ENCODE measurements around the gene GRID2IP.

GRID2IP gene

GRCh38 chr7:6559896-6560295, 8.6 kb upstream of the GRID2IP start:
- no peak for DNase-seq

- peak; percentile 39 for DNase-seq
These were observed 7.6 kb upstream of the GRID2IP start for GRCh38 chr7:6558837-6559236.

DNA sequence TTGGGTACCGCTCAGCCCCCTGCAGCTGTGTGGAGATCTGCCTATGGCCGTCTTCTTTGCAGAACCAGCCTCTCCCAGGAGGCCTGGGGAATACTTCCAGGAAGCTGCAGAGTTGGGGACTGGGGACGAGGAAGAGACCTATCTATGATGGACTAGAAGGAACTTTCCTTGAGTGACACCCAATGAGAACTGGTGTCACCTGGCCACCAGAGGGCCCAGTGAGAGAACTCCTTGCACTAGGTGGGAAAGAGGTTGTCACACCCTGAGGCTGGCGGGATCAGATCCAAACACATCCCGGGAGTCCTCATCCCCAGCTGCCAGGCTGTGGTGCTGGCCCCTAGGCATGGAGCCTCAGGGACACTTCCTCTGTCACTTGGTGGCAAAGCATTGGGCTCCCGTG, 4.9 kb upstream of the GRID2IP start:
- DNase-seq, result no peak

GRCh38 chr7:6554848-6555247, 3.6 kb upstream of the GRID2IP start:
- DNase-seq, result no peak

GRCh38 chr7:6553448-6554044, 2.3 kb upstream of the GRID2IP start:
- no peak for DNase-seq

- no peak for DNase-seq
These were observed 3.9 kb downstream of the GRID2IP start for GRCh38 chr7:6547400-6547799.

GRCh38 chr7:6546498-6547251, 4.6 kb downstream of the GRID2IP start:
- DNase-seq, result no peak

DNA sequence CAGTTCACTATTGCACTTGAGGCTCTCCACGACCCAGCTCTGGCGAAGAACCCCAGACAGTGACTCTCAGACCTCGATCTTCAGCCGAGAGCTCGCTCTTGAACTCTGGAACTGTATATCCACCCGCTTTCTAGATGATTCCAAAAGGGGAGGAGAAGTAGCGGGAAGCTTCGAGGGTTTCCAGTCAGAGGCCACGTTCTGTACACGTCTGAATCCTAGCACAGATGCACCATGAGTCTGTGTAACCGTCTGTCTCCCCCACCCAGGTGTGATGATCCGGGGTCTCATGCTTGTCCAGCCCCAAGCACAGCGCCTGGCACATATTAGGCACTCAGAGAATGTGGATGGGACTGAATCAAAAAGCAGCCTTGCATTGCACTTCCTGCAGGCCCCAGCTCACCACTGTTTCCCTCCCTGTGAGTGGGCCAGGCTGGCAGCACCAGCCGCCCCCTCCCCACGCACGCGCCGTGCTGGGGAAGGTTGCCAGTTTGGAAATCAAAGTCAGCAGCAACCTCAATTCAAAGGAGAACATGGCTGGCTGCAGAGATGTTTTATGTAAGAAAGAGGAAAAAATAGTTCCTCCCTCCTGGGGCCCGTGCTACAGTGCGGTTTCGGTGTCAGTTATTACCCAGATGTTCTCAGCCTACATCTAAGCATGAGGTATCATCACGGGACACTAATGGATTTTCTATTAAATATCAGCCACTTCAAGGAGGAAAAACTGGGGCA, 5.7 kb downstream of the GRID2IP start:
- no peak for DNase-seq

GRCh38 chr7:6542368-6542767, 8.9 kb downstream of the GRID2IP start:
- no peak for DNase-seq

GRCh38 chr7:6536262-6537260, 14.7 kb downstream of the GRID2IP start:
- DNase-seq, result peak; percentile 78

DNA sequence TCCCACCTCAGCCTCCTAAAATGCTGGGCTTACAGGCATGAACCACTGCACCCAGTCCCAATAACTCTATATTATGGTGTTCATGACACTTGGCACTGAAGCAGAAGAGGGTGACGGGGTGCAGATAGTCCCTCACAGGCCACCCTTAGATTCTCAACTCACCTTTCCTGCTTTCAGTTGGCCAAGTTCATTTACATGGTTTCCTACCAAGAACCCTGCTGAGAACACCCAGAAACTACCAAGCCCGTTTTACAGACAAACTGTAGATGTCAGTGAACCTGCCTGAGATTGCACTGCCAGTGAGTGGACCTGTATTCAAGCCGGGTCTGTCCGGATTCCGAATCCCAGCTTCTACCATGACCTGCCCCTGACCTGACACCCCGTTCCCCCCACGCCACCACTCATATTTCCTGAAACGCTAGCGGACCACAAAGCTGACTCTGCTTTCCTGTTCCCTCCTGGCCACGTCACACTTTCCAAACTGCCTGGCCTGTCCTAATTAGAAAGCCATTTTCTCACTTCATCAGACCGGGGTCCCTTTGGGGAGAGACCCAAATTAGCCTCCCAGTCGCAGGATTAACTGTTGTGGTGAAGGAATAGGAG, 17.3 kb downstream of the GRID2IP start:
- no peak for DNase-seq

DNA sequence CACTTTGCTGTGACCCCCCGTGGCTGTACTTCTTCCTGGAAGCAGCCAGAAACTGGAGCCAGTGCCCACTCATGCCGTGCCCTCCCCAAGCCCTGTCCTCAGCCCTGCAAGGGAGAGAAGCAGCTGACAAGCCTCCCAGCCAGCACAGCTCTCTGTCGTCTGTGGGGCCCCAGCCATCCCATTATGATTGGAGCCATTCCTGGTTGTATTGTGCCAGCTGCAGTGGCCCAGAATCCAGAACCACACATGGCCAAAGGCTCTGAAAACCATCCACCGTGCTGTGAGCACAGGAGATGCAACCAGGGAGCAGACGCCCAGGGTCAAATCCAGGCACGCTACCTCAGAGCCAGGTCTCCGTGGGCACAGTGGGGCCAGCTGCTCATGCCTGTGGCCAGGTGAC, 18.7 kb downstream of the GRID2IP start:
- DNase-seq, result no peak

DNA sequence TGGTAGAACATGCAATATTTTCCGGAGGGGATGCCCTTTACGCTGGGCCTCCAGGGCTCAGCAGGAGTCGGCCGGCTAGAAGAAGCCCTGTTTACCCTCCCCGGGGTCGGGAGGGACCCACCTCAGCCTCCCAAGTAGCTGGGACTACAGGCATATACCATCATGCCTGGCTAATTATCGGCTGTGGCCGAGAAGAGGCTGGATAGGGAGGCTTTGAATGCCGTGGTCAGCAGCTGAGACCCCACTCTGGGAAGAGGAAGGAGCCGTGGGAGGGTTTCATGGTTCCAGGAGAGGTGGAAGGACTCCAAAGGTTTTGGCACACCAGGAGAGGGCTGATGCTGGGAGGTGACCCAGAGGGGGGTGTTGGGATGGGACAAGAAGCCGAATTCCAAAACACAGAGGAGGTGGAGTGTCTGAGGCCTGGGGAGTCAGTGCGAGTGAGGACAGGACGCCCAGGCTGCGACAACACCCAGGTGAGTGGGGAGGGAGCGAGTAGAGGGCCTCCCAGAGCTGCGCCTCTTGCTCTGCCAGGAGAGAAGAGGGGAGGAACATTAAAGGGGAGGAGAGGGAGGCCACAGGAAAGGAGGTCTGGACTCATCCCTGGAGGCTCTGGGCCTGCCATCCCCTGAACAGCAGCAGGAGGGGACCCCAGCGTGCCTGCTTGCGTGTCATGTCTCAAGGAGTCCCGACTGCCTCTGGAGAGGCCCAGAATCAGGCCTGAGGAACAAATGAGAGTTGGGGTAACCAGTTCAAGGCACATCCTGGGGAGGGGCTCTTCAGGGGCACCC, 19.6 kb downstream of the GRID2IP start:
- no peak for DNase-seq

GRCh38 chr7:6530626-6531491, 20.4 kb downstream of the GRID2IP start:
- DNase-seq, result no peak

DNA sequence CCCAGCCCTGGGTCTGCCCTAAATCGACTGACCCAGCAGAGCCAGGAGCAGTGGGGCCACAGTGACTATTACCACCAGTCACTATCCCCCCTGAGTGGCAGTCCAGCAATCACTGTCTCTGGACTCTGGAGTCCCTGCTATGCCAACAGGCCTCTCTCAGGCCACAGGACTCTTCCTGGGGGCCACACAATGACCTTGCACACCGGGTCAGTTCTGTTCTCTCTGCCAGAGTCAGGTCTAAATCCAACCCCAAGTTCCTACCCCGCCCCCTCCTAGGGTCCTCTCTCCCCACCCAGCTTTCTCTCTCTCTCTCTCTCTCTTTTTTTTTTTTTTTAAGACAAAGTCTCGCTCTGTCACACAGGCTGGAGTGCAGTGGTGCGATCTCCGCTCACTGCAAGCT, 21.6 kb downstream of the GRID2IP start:
- DNase-seq, result no peak

DNA sequence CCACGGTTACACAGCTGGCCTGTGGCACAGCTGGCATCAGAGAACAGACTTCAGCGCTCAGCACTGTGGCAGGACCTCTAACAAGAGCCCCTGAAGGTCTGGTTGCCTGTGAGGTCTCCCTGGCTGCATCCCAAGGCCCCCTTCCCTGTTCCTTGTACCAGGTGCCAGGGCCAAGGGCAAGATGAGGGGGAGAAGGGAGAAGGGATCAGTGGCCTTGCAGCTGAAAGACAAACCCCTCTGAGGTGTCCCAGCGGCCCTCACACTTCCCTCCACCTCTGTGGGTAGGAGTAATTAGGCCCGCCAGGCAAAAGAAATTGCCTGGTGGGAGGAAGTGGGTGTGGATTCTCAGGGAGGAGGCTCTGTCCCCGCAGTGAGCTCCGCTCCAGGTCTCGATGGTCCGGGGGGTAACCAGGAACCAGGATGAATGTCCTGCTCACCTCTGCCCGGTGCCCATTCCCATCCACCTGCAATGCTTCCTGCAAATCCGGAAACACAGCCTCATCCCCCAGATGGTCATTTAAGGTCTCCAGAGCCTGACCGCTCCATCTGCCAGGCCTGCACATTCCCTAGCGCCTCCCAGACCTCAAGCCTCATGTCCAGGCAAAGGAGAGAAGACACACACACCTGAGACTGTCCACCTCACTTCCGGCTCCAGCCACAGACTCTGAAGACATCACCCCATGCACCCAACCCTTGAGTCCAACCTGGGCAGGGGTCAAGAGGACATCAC, 22.7 kb downstream of the GRID2IP start:
- DNase-seq, result no peak

GRCh38 chr7:6526997-6527378, 24.3 kb downstream of the GRID2IP start:
- DNase-seq, result no peak

GRCh38 chr7:6520163-6520981, 30.9 kb downstream of the GRID2IP start:
- DNase-seq, result no peak
